ENCODE data around the gene PRDM16. TPM values are rescaled to one million over a fixed set of nuclear protein-coding genes. Genes with fewer than 3 reads are reported as not detected.

Gene PRDM16
- total RNA-seq, 4 donors from 2014 or later: 0.26 to 7.7 (median 0.35) TPM; not detected in 1

DNA sequence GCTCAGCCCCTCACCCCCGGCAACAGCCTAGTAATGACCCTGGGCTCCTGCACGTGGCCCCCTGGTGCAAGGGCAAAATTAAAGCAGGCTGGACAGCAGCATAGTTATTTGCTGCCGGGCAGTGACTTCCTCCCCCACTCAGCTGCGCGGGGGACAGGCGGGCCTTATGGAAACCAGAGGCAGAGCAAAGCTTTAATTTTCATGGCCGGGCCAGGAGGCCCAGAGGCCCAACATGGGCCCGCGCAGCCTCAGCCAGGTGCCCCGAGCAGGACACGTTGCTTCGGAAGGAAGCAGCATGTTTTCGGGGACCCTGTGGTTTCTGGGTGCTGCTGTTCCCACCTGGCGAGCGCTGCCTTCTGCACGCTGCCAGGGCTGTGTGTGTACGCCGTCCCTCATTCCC, 295.5 kb downstream of the PRDM16 start:
- intact Hi-C loops (cut with DNase I; ENCODE audit: low total_unique reads): no loop called here
- no peak overlapping the region for H3K27ac ChIP-seq
- H3K4me1 ChIP-seq: no peaks in the 10 kb centered on the region
- no peaks in the 10 kb centered on the region for H3K27me3 ChIP-seq
- H3K4me3 ChIP-seq: no peak overlapping the region
- no peak for DNase-seq
- no peaks in the 10 kb centered on the region for H3K36me3 ChIP-seq
- H3K9me3 ChIP-seq: no peaks in the 10 kb centered on the region
- TF ChIP-seq POLR2A (IDR thresholded peaks at IDR 0.05): no peak
- TF ChIP-seq, protein P1, sequence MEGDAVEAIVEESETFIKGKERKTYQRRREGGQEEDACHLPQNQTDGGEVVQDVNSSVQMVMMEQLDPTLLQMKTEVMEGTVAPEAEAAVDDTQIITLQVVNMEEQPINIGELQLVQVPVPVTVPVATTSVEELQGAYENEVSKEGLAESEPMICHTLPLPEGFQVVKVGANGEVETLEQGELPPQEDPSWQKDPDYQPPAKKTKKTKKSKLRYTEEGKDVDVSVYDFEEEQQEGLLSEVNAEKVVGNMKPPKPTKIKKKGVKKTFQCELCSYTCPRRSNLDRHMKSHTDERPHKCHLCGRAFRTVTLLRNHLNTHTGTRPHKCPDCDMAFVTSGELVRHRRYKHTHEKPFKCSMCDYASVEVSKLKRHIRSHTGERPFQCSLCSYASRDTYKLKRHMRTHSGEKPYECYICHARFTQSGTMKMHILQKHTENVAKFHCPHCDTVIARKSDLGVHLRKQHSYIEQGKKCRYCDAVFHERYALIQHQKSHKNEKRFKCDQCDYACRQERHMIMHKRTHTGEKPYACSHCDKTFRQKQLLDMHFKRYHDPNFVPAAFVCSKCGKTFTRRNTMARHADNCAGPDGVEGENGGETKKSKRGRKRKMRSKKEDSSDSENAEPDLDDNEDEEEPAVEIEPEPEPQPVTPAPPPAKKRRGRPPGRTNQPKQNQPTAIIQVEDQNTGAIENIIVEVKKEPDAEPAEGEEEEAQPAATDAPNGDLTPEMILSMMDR (IDR thresholded peaks at IDR 0.05): no peak

DNA sequence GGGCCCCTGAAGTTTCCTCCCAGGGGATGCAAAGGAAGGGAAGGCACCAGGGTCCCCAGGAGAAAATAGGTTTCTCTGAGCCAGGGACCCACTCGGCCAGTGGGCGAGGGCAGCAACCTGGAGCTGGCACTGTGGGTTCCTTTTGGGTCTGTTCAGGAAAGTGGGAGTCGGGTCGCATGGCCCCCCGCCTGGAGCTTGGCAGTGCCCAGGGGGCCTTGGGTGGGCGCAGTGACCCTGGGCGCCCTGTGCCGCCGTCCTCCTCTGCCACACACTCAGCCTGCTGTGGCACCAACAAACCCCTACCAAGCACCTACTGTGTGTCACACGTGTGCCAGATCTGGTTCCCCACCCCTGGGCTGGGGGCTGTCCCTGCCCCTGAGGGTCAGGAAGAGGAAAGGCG, 296.0 kb downstream of the PRDM16 start:
- H3K9me3 ChIP-seq: no peaks in the 10 kb centered on the region
- no peaks in the 10 kb centered on the region for H3K4me1 ChIP-seq
- H3K27ac ChIP-seq: no peak overlapping the region
- H3K36me3 ChIP-seq: no peaks in the 10 kb centered on the region
- H3K27me3 ChIP-seq: no peaks in the 10 kb centered on the region
- intact Hi-C loops (cut with DNase I; ENCODE audit: low total_unique reads): no loop called here
- no peak for DNase-seq
- H3K4me3 ChIP-seq: no peak overlapping the region
- TF ChIP-seq POLR2A (IDR thresholded peaks at IDR 0.05): no peak
- TF ChIP-seq, protein P1 (IDR thresholded peaks at IDR 0.05): no peak

DNA sequence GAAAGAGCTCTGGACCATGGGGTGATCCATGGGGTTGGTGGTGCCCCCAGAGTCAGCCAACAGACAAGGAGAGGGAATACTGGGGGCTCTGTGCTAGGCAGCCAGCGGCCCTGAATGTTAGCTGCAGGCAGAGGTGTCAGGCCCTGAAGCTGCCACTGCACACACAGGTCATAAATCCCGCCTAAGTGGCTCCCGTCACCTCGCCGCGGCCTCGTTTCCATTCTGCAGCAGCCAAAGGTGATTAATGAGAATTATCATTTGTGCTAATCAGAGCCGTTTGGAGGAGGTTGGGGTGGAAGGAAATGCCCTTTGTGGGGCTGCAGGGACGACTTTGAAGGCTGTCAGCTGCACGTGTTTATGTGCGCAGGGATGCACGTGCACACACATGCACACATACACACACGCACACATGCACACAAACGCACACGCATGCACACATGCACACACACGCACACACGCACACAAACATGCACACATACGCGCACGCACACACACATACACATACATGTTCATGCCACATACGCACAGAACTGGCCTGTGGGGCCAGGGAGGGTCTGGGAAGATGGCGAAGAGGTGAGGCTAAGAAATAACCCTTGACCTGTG, 296.6 kb downstream of the PRDM16 start:
- TF ChIP-seq, protein P1 (IDR thresholded peaks at IDR 0.05): no peak
- TF ChIP-seq POLR2A (IDR thresholded peaks at IDR 0.05): no peak
- Histone ChIP-seq H3K27me3 (no peaks in the 10 kb centered on the region), H3K4me1 (no peaks in the 10 kb centered on the region), H3K36me3 (no peaks in the 10 kb centered on the region), H3K4me3 (no peak overlapping the region), H3K27ac (no peak overlapping the region), H3K9me3 (no peaks in the 10 kb centered on the region)
- no peak for DNase-seq
- intact Hi-C loops (cut with DNase I; ENCODE audit: low total_unique reads): no loop called here

DNA sequence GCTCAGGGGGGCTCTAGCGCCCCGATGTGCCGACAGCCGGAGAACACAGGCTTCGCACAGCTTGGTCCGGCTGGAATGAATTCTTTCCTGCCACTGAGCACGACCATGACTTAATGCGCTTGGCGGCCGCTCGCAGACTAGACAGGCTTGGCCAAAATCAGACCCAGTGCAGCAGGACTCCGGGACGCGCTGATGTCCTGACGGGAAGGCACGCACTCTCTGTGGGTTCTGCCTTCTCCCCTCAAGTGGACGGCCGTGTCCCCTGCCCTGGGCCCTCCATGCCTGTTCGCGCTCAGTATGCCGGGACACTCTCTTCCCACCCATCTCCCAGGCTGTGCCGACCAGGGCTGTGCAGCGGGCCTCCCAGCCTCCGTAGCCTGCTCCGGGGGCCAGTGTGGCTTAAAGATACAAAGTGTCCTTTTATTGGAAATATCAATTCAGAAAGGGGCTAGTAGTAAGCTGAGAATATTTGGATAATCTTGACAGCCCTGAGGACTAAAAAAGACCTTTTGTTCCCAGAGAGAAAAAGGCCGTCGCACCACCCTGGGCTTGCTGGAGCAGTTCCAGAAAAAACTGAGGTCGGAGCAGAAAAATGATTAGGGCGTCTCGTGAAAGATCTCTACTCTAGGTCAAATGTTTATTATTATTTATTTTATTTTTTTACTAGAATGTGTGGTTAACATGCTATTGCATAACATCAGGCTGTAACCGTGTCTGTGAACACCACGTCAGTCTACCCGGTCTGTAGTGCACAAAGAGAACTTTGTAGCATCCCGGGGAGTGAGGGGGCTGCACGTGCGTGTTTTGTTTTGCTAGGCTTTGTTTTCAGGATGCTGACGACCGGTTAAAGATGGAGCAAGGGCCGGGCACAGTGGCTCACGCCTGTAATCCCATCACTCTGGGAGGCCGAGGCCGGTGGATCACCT, 297.4 kb downstream of the PRDM16 start:
- no peak overlapping the region for H3K27ac ChIP-seq
- peak in 1 of 2 donors; percentile 34 for DNase-seq
- no peaks in the 10 kb centered on the region for H3K4me1 ChIP-seq
- H3K9me3 ChIP-seq: no peaks in the 10 kb centered on the region
- intact Hi-C loops (cut with DNase I; ENCODE audit: low total_unique reads): no loop called here
- H3K36me3 ChIP-seq: no peaks in the 10 kb centered on the region
- H3K4me3 ChIP-seq: no peak overlapping the region
- TF ChIP-seq, protein P1 (IDR thresholded peaks at IDR 0.05): no peak
- no peak for TF ChIP-seq POLR2A (IDR thresholded peaks at IDR 0.05)
- H3K27me3 ChIP-seq: no peaks in the 10 kb centered on the region

DNA sequence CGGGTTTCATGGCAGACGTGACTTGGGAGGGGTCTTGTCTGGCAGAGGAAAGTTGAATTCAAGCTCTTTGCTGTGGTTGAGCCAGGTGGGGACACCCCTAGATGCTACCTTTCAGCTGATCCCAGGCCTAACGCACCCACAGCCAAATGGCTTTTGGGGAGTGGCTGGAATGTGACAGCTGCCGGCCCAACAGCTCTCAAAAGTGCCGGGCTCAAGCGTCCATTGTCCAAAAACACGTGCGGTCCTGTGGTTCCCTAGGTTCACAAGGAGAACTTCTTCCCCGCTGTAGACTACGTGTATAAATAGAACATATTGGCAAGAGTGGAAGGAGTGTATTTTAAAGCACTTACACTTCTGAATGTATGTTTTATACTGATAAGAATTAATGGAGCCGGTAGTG, 298.4 kb downstream of the PRDM16 start:
- TF ChIP-seq, protein P1 (IDR thresholded peaks at IDR 0.05): no peak
- no peak for TF ChIP-seq POLR2A (IDR thresholded peaks at IDR 0.05)
- Histone ChIP-seq H3K4me3 (no peak overlapping the region), H3K27ac (no peak overlapping the region), H3K4me1 (no peaks in the 10 kb centered on the region), H3K36me3 (no peaks in the 10 kb centered on the region), H3K27me3 (no peaks in the 10 kb centered on the region), H3K9me3 (no peaks in the 10 kb centered on the region)
- intact Hi-C loops (cut with DNase I; ENCODE audit: low total_unique reads): no loop called here
- DNase-seq: no peak

Measured in uterus (tissue), 4 donors.